ENCODE measurements around the gene TANGO6.
"Not testable (repeated sequence)": the region's sequence is repeated elsewhere in the genome, so short reads cannot be mapped to it uniquely, and the experiment has no call there.

The TANGO6 gene

GRCh38 chr16:69116256-69116875, 273.0 kb downstream of the TANGO6 start:
- H3K9ac ChIP-seq (ENCODE audit: low read length): no peak overlapping the region
- H3K36me3 ChIP-seq (ENCODE audit: control insufficient read depth, insufficient read depth, low read length, severe bottlenecking): peaks cover 58% of the 10 kb centered on the region
- DNase-seq (ENCODE audit: low read depth): no peak
- H3K4me1 ChIP-seq (ENCODE audit: control insufficient read depth, insufficient read depth, low read length): no peaks in the 10 kb centered on the region
- H3K27me3 ChIP-seq (replicated peaks; ENCODE audit: control insufficient read depth, insufficient read depth, low read length): no peaks in the 10 kb centered on the region
- H3K9me3 ChIP-seq (ENCODE audit: control insufficient read depth, low read length): no peaks in the 10 kb centered on the region
- no peak overlapping the region for H3K4me3 ChIP-seq (ENCODE audit: low read length)

GRCh38 chr16:69116906-69117305, 273.6 kb downstream of the TANGO6 start:
- Histone ChIP-seq H3K4me1 (ENCODE audit: control insufficient read depth, insufficient read depth, low read length) (no peaks in the 10 kb centered on the region), H3K9me3 (ENCODE audit: control insufficient read depth, low read length) (no peaks in the 10 kb centered on the region), H3K36me3 (ENCODE audit: control insufficient read depth, insufficient read depth, low read length, severe bottlenecking) (peaks cover 58% of the 10 kb centered on the region), H3K4me3 (ENCODE audit: low read length) (no peak overlapping the region), H3K27me3 (replicated peaks; ENCODE audit: control insufficient read depth, insufficient read depth, low read length) (no peaks in the 10 kb centered on the region), H3K9ac (ENCODE audit: low read length) (no peak overlapping the region)
- no peak for DNase-seq (ENCODE audit: low read depth)

DNA sequence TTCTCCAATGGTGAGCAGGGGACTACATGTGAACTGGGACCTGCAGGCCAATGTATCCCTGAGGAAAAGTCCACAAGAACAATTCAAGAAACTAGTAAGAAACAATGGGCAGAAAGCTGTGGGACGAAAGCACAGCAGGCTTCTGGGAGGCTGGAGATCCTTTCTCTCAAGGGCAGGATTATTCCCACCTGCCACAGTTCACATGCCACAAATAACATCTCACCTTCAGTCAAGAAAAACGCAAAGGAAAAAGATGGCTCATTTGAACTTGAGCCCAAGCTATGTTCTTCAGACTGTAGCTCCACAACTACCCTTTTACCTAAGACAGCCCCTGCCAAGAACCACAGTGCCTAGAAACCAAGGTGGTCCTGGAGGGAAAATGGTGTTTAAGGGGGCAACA, 275.1 kb downstream of the TANGO6 start:
- Histone ChIP-seq H3K27me3 (replicated peaks; ENCODE audit: control insufficient read depth, insufficient read depth, low read length) (no peaks in the 10 kb centered on the region), H3K36me3 (ENCODE audit: control insufficient read depth, insufficient read depth, low read length, severe bottlenecking) (peaks cover 61% of the 10 kb centered on the region), H3K4me1 (ENCODE audit: control insufficient read depth, insufficient read depth, low read length) (no peaks in the 10 kb centered on the region), H3K4me3 (ENCODE audit: low read length) (no peak overlapping the region), H3K9ac (ENCODE audit: low read length) (no peak overlapping the region), H3K9me3 (ENCODE audit: control insufficient read depth, low read length) (no peaks in the 10 kb centered on the region)
- DNase-seq (ENCODE audit: low read depth): no peak

DNA sequence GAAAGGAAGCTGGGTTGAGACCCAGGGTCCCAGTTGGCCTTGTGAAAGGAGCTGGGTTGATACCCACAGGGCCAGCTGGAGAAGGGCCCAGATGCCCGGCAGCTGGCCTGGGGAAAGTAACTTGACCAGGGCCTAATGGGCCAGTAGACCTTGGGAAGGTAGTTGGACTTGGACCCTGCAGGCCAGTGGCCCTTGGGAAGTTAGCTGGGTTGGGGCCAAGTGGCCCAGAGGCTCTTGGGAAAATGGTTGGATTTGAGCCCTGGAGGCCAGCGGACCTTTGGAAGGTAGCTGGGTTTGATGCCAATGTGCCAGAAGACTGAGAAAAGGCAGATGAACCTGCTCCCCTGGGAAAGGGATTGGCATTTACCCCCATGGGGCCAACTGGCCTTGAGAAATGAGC, 275.7 kb downstream of the TANGO6 start:
- Histone ChIP-seq H3K4me1 (ENCODE audit: control insufficient read depth, insufficient read depth, low read length) (no peaks in the 10 kb centered on the region), H3K4me3 (ENCODE audit: low read length) (no peak overlapping the region), H3K9ac (ENCODE audit: low read length) (no peak overlapping the region), H3K36me3 (ENCODE audit: control insufficient read depth, insufficient read depth, low read length, severe bottlenecking) (peaks cover 56% of the 10 kb centered on the region), H3K9me3 (ENCODE audit: control insufficient read depth, low read length) (no peaks in the 10 kb centered on the region), H3K27me3 (replicated peaks; ENCODE audit: control insufficient read depth, insufficient read depth, low read length) (no peaks in the 10 kb centered on the region)
- DNase-seq (ENCODE audit: low read depth): no peak

- Histone ChIP-seq H3K4me1 (ENCODE audit: control insufficient read depth, insufficient read depth, low read length) (no peaks in the 10 kb centered on the region), H3K9me3 (ENCODE audit: control insufficient read depth, low read length) (no peaks in the 10 kb centered on the region), H3K36me3 (ENCODE audit: control insufficient read depth, insufficient read depth, low read length, severe bottlenecking) (peaks cover 51% of the 10 kb centered on the region), H3K4me3 (ENCODE audit: low read length) (no peak overlapping the region), H3K27me3 (replicated peaks; ENCODE audit: control insufficient read depth, insufficient read depth, low read length) (no peaks in the 10 kb centered on the region), H3K9ac (ENCODE audit: low read length) (no peak overlapping the region)
- DNase-seq (ENCODE audit: low read depth): no peak
Measured at GRCh38 chr16:69119536-69119935, 276.2 kb downstream of the TANGO6 start.

DNA sequence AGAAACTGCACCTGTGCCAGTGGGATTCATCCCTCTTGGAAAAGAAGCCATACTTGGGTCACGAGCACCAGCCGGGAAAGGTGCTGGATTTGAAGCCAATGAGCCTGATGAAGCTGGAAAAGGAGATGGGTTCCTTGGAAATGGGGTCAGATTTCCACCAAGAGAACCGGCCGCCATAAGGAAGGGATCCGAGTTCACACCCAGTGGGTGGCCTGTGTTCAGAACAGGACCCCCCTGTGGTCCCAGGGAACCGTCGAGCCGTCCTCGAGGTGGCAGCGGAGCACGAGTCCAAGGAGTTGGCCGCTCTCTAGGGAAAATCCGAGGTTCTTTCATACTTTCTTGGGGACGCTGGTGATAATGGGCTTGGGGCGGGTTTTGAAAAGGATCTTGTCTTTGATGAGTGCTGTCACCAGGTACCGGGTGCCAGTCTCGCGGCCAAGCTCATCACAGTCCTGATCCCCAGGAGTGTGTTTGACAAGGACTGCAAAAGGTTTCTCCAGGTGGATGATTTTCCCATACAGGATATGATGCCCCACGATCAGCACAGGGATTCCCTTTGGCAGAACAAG, 276.8 kb downstream of the TANGO6 start:
- Histone ChIP-seq H3K9me3 (ENCODE audit: control insufficient read depth, low read length) (no peaks in the 10 kb centered on the region), H3K27me3 (replicated peaks; ENCODE audit: control insufficient read depth, insufficient read depth, low read length) (no peaks in the 10 kb centered on the region), H3K4me1 (ENCODE audit: control insufficient read depth, insufficient read depth, low read length) (no peaks in the 10 kb centered on the region), H3K9ac (ENCODE audit: low read length) (no peak overlapping the region), H3K36me3 (ENCODE audit: control insufficient read depth, insufficient read depth, low read length, severe bottlenecking) (peaks cover 45% of the 10 kb centered on the region), H3K4me3 (ENCODE audit: low read length) (no peak overlapping the region)
- DNase-seq (ENCODE audit: low read depth): no peak

GRCh38 chr16:69123910-69124309, 280.6 kb downstream of the TANGO6 start:
- peaks cover 38% of the 10 kb centered on the region for H3K36me3 ChIP-seq (ENCODE audit: control insufficient read depth, insufficient read depth, low read length, severe bottlenecking)
- no peak overlapping the region for H3K4me3 ChIP-seq (ENCODE audit: low read length)
- DNase-seq (ENCODE audit: low read depth): peak; percentile 89
- H3K9ac ChIP-seq (ENCODE audit: low read length): no peak overlapping the region
- no peaks in the 10 kb centered on the region for H3K9me3 ChIP-seq (ENCODE audit: control insufficient read depth, low read length)
- H3K27me3 ChIP-seq (replicated peaks; ENCODE audit: control insufficient read depth, insufficient read depth, low read length): no peaks in the 10 kb centered on the region
- H3K4me1 ChIP-seq (ENCODE audit: control insufficient read depth, insufficient read depth, low read length): no peaks in the 10 kb centered on the region

- not testable (repeated sequence) for H3K9me3 ChIP-seq (ENCODE audit: control insufficient read depth, low read length); H3K4me3 ChIP-seq (ENCODE audit: low read length); DNase-seq (ENCODE audit: low read depth); H3K4me1 ChIP-seq (ENCODE audit: control insufficient read depth, insufficient read depth, low read length); H3K27me3 ChIP-seq (replicated peaks; ENCODE audit: control insufficient read depth, insufficient read depth, low read length); H3K9ac ChIP-seq (ENCODE audit: low read length)
- H3K36me3 ChIP-seq (ENCODE audit: control insufficient read depth, insufficient read depth, low read length, severe bottlenecking): peaks cover 33% of the 10 kb centered on the region
Measured at GRCh38 chr16:69124406-69124805, 281.1 kb downstream of the TANGO6 start.

DNA sequence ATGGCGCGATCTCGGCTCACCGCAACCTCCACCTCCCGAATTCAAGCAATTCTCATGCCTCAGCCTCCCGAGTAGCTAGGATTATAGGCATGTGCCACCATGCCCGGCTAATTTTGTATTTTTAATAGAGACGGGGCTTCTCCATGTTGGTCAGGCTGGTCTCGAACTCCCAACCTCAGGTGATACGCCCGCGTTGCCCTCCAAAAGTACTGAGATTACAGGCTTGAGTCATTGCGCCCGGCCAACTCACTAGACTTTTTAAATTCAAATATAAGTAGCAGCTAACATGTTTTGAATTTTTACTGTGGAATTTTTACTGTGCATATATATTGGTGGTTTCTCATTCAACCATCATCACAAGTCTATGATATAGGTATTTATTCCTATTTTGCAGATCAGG, 281.6 kb downstream of the TANGO6 start:
- peaks cover 27% of the 10 kb centered on the region for H3K36me3 ChIP-seq (ENCODE audit: control insufficient read depth, insufficient read depth, low read length, severe bottlenecking)
- not testable (repeated sequence) for H3K9ac ChIP-seq (ENCODE audit: low read length); H3K4me1 ChIP-seq (ENCODE audit: control insufficient read depth, insufficient read depth, low read length); H3K9me3 ChIP-seq (ENCODE audit: control insufficient read depth, low read length); H3K4me3 ChIP-seq (ENCODE audit: low read length); H3K27me3 ChIP-seq (replicated peaks; ENCODE audit: control insufficient read depth, insufficient read depth, low read length); DNase-seq (ENCODE audit: low read depth)

GRCh38 chr16:69126221-69126620, 282.9 kb downstream of the TANGO6 start:
- Histone ChIP-seq H3K9me3 (ENCODE audit: control insufficient read depth, low read length) (no peaks in the 10 kb centered on the region), H3K36me3 (ENCODE audit: control insufficient read depth, insufficient read depth, low read length, severe bottlenecking) (peaks cover 15% of the 10 kb centered on the region), H3K4me1 (ENCODE audit: control insufficient read depth, insufficient read depth, low read length) (peaks cover 13% of the 10 kb centered on the region), H3K9ac (ENCODE audit: low read length) (no peak overlapping the region), H3K4me3 (ENCODE audit: low read length) (no peak overlapping the region), H3K27me3 (replicated peaks; ENCODE audit: control insufficient read depth, insufficient read depth, low read length) (no peaks in the 10 kb centered on the region)
- DNase-seq (ENCODE audit: low read depth): no peak

GRCh38 chr16:69126801-69127200, 283.5 kb downstream of the TANGO6 start:
- not testable (repeated sequence) for H3K9me3 ChIP-seq (ENCODE audit: control insufficient read depth, low read length); H3K4me3 ChIP-seq (ENCODE audit: low read length); H3K9ac ChIP-seq (ENCODE audit: low read length); H3K27me3 ChIP-seq (replicated peaks; ENCODE audit: control insufficient read depth, insufficient read depth, low read length); DNase-seq (ENCODE audit: low read depth)
- H3K36me3 ChIP-seq (ENCODE audit: control insufficient read depth, insufficient read depth, low read length, severe bottlenecking): peaks cover 14% of the 10 kb centered on the region
- H3K4me1 ChIP-seq (ENCODE audit: control insufficient read depth, insufficient read depth, low read length): peaks cover 13% of the 10 kb centered on the region

GRCh38 chr16:69127966-69128510, 284.7 kb downstream of the TANGO6 start:
- H3K27me3 ChIP-seq (replicated peaks; ENCODE audit: control insufficient read depth, insufficient read depth, low read length): no peaks in the 10 kb centered on the region
- peaks cover 13% of the 10 kb centered on the region for H3K4me1 ChIP-seq (ENCODE audit: control insufficient read depth, insufficient read depth, low read length)
- peaks cover 12% of the 10 kb centered on the region for H3K36me3 ChIP-seq (ENCODE audit: control insufficient read depth, insufficient read depth, low read length, severe bottlenecking)
- no peaks in the 10 kb centered on the region for H3K9me3 ChIP-seq (ENCODE audit: control insufficient read depth, low read length)
- H3K4me3 ChIP-seq (ENCODE audit: low read length): no peak overlapping the region
- H3K9ac ChIP-seq (ENCODE audit: low read length): no peak overlapping the region
- DNase-seq (ENCODE audit: low read depth): no peak
